Kidney epithelial cell (primary cell): ENCODE data around the gene RAB4A. TPM values are rescaled to one million over a fixed set of nuclear protein-coding genes. Genes with fewer than 3 reads are reported as not detected.

ENCODE experiments used
- DNase-seq: peaks from one replicate; pipeline ENCODE4 v3.0.0-alpha.2; 2010; ENCODE audit warnings: low read depth
- H3K27me3 ChIP-seq: 2 replicates; pipeline ENCODE4 v1.6.0; 2011; ENCODE audit warnings: low read length; ENCODE audit not compliant: control insufficient read depth, insufficient read depth
- H3K36me3 ChIP-seq: 2 replicates; pipeline ENCODE4 v1.5.1; 2011; ENCODE audit warnings: low read length; ENCODE audit not compliant: control insufficient read depth, insufficient read depth
- H3K4me3 ChIP-seq: 2 replicates; pipeline ENCODE4 v1.5.1; 2011; ENCODE audit warnings: low read depth, mild to moderate bottlenecking, control low read depth, low read length
- CTCF ChIP-seq: IDR thresholded peaks from 2 replicates; pipeline ENCODE4 v1.5.1; 2011; ENCODE audit warnings: mild to moderate bottlenecking, moderate library complexity, low read length, control low read depth, inconsistent platforms; ENCODE audit not compliant: insufficient read depth, poor library complexity, severe bottlenecking
- total RNA-seq: library from RNA; depleted of rRNA; stranded (reverse); fragments of >200 nt; gene quantifications from 2 replicates; pipeline ENCODE4 v1.2.3, GENCODE V29; 2015

Gene RAB4A
- total RNA-seq, 1 donor from 2014 or later: 53.9 TPM

GRCh38 chr1:229271448-229272159, 693 bp downstream of the RAB4A start:
- DNase-seq: no peak
- H3K4me3 ChIP-seq: peak overlapping the region; percentile 67
- no peaks in the 10 kb centered on the region for H3K27me3 ChIP-seq
- no peak for TF ChIP-seq CTCF
- H3K36me3 ChIP-seq: no peaks in the 10 kb centered on the region

- no peak for TF ChIP-seq CTCF
- H3K27me3 ChIP-seq: no peaks in the 10 kb centered on the region
- peak overlapping the region; percentile 67 for H3K4me3 ChIP-seq
- DNase-seq: no peak
- no peaks in the 10 kb centered on the region for H3K36me3 ChIP-seq
These were observed 1.6 kb downstream of the RAB4A start for GRCh38 chr1:229272164-229273158.

GRCh38 chr1:229273507-229274232, 2.8 kb downstream of the RAB4A start:
- no peak for TF ChIP-seq CTCF
- H3K4me3 ChIP-seq: no peak overlapping the region
- H3K27me3 ChIP-seq: no peaks in the 10 kb centered on the region
- no peak for DNase-seq
- H3K36me3 ChIP-seq: no peaks in the 10 kb centered on the region

- no peak for DNase-seq
- H3K27me3 ChIP-seq: no peaks in the 10 kb centered on the region
- TF ChIP-seq CTCF: no peak
- H3K4me3 ChIP-seq: no peak overlapping the region
- no peaks in the 10 kb centered on the region for H3K36me3 ChIP-seq
These were observed 4.1 kb downstream of the RAB4A start for GRCh38 chr1:229275005-229275404.

GRCh38 chr1:229278120-229278741, 7.3 kb downstream of the RAB4A start:
- DNase-seq: no peak
- TF ChIP-seq CTCF: no peak
- Histone ChIP-seq H3K4me3 (no peak overlapping the region), H3K36me3 (no peaks in the 10 kb centered on the region), H3K27me3 (no peaks in the 10 kb centered on the region)
